HG03064 (cell line): ENCODE measurements around the gene NHERF1.

ENCODE experiments used
- ATAC-seq: cut with Tn5 transposase; IDR thresholded peaks from one replicate; pipeline ENCODE4 v1.9.1; 2021; ENCODE audit warnings: low read depth; ENCODE audit not compliant: unreplicated experiment

Gene NHERF1

GRCh38 chr17:74748279-74748528, 224 bp upstream of the NHERF1 start:
- no peak for ATAC-seq

- ATAC-seq = no peak
These were observed 1.0 kb downstream of the NHERF1 start for GRCh38 chr17:74749279-74750038.

- no peak for ATAC-seq
These were observed 1.6 kb downstream of the NHERF1 start for GRCh38 chr17:74750039-74750326.

- no peak for ATAC-seq
These were observed 2.1 kb downstream of the NHERF1 start for GRCh38 chr17:74750327-74751069.

- ATAC-seq = no peak
These were observed 4.0 kb downstream of the NHERF1 start for GRCh38 chr17:74752415-74752814.

GRCh38 chr17:74752822-74753401, 4.5 kb downstream of the NHERF1 start:
- no peak for ATAC-seq

- no peak for ATAC-seq
These were observed 6.4 kb downstream of the NHERF1 start for GRCh38 chr17:74754832-74755231.

GRCh38 chr17:74755533-74755932, 7.1 kb downstream of the NHERF1 start:
- no peak for ATAC-seq

- no peak for ATAC-seq
These were observed 8.5 kb downstream of the NHERF1 start for GRCh38 chr17:74756891-74757290.

- ATAC-seq = no peak
These were observed 9.1 kb downstream of the NHERF1 start for GRCh38 chr17:74757502-74757901.

- ATAC-seq = no peak
These were observed 9.8 kb downstream of the NHERF1 start for GRCh38 chr17:74757931-74758847.

GRCh38 chr17:74758848-74759168, 10.4 kb downstream of the NHERF1 start:
- no peak for ATAC-seq

- ATAC-seq = no peak
These were observed 10.9 kb downstream of the NHERF1 start for GRCh38 chr17:74759243-74759801.

- ATAC-seq = no peak
These were observed 11.5 kb downstream of the NHERF1 start for GRCh38 chr17:74759941-74760340.

GRCh38 chr17:74760404-74761105, 12.1 kb downstream of the NHERF1 start:
- ATAC-seq = no peak

- ATAC-seq = no peak
These were observed 13.0 kb downstream of the NHERF1 start for GRCh38 chr17:74761419-74761818.

GRCh38 chr17:74761931-74762330, 13.5 kb downstream of the NHERF1 start:
- ATAC-seq = no peak

- ATAC-seq = no peak
These were observed 15.3 kb downstream of the NHERF1 start for GRCh38 chr17:74763565-74764387.

GRCh38 chr17:74764751-74765286, 16.4 kb downstream of the NHERF1 start:
- no peak for ATAC-seq
